ENCODE results near the gene NPHP1. TPM values are rescaled to one million over a fixed set of nuclear protein-coding genes. Genes with fewer than 3 reads are reported as not detected.
A peak's percentile ranks its signal among the peaks of the same experiment; 100 is the strongest.

NPHP1 gene
- total RNA-seq, 4 donors from 2014 or later = 11.0 to 23.3 (median 12.8) TPM

- TF ChIP-seq CTCF (IDR thresholded peaks at IDR 0.05) (no peak), POLR2A (IDR thresholded peaks at IDR 0.05) (no peak)
- intact Hi-C loops (cut with DNase I) = no loop called here
Measured at GRCh38 chr2:110180036-110180435, 24.8 kb downstream of the NPHP1 start.

GRCh38 chr2:110173523-110173922 lies 31.3 kb downstream of the NPHP1 start:
- Histone ChIP-seq H3K36me3 (no peaks in the 10 kb centered on the region), H3K27ac (no peak overlapping the region), H3K4me3 (replicated peaks in 1 of 3) (no peak overlapping the region), H3K4me1 (no peaks in the 10 kb centered on the region), H3K27me3 (no peaks in the 10 kb centered on the region), H3K9me3 (no peaks in the 10 kb centered on the region)
- TF ChIP-seq POLR2A (IDR thresholded peaks at IDR 0.05) = no peak
- TF ChIP-seq CTCF (IDR thresholded peaks at IDR 0.05) = no peak
- intact Hi-C loops (cut with DNase I) = no loop called here
- no peak for DNase-seq
- WGBS, 2 donors = 93 to 96% methylated on average over 1 of the region's 1 CpG

More at GRCh38 chr2:110180036-110180435, 24.8 kb downstream of the NPHP1 start:
- no peaks in the 10 kb centered on the region for H3K9me3 ChIP-seq
- H3K27me3 ChIP-seq = no peaks in the 10 kb centered on the region
- H3K4me3 ChIP-seq (replicated peaks in 1 of 3) = no peak overlapping the region
- no peak for DNase-seq
- no peak overlapping the region for H3K27ac ChIP-seq
- H3K4me1 ChIP-seq = no peaks in the 10 kb centered on the region
- H3K36me3 ChIP-seq = no peaks in the 10 kb centered on the region

- Histone ChIP-seq H3K4me3 (replicated peaks in 1 of 3) (no peak overlapping the region), H3K27ac (no peak overlapping the region), H3K9me3 (no peaks in the 10 kb centered on the region), H3K4me1 (no peaks in the 10 kb centered on the region), H3K27me3 (no peaks in the 10 kb centered on the region), H3K36me3 (no peaks in the 10 kb centered on the region)
- TF ChIP-seq POLR2A (IDR thresholded peaks at IDR 0.05) = no peak
- no peak for TF ChIP-seq CTCF (IDR thresholded peaks at IDR 0.05)
- 94 to 96% methylated on average over 6 of the region's 6 CpGs for WGBS, 2 donors
- intact Hi-C loops (cut with DNase I) = no loop called here
- DNase-seq = no peak
Measured at GRCh38 chr2:110172506-110172905, 32.3 kb downstream of the NPHP1 start.

DNA sequence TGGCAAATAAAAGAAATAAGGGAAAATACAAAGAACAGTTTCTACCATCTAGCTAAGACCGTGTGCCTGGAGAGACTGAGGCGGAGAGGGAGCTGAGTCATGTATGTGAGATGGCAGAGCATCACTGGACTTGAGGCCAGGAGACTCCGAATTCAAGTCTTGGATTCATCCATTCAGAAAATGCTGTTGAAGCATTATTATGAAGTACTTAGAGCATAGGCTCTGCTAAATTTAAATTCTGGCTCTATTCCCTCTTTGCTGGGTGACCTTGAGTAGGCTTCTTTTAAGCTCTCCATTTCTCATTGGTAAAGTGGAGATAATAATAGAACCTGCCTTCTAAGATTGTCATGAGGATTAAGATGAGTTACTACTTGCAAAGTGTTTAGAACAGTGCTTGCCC lies 34.7 kb downstream of the NPHP1 start:
- Histone ChIP-seq H3K27me3 (no peaks in the 10 kb centered on the region), H3K27ac (no peak overlapping the region), H3K36me3 (no peaks in the 10 kb centered on the region), H3K9me3 (no peaks in the 10 kb centered on the region), H3K4me3 (replicated peaks in 1 of 3) (no peak overlapping the region), H3K4me1 (peaks cover 12 to 15% of the 10 kb centered on the region in 2 donors)
- intact Hi-C loops (cut with DNase I) = no loop called here
- no peak for DNase-seq
- 94% methylated on average over 3 of the region's 3 CpGs for WGBS, 2 donors
- no peak for TF ChIP-seq CTCF (IDR thresholded peaks at IDR 0.05)
- no peak for TF ChIP-seq POLR2A (IDR thresholded peaks at IDR 0.05)

GRCh38 chr2:110167326-110168000 lies 37.4 kb downstream of the NPHP1 start:
- Histone ChIP-seq H3K27me3 (no peaks in the 10 kb centered on the region), H3K36me3 (no peaks in the 10 kb centered on the region), H3K4me1 (peaks cover 12 to 15% of the 10 kb centered on the region in 2 donors), H3K27ac (peak overlapping the region in 2 of 3 donors; percentile 14 to 15), H3K9me3 (no peaks in the 10 kb centered on the region), H3K4me3 (replicated peaks in 1 of 3) (no peak overlapping the region)
- no peak for DNase-seq
- WGBS, 2 donors = 81 to 85% methylated on average over 5 of the region's 5 CpGs
- TF ChIP-seq POLR2A (IDR thresholded peaks at IDR 0.05) (no peak), CTCF (IDR thresholded peaks at IDR 0.05) (no peak)
- intact Hi-C loops (cut with DNase I) = no loop called here
